Epidermal melanocyte (primary cell): ENCODE results near the gene CD38.

Source experiments
- DNase-seq: peaks from one replicate; pipeline ENCODE4 v3.0.0; 2011; ENCODE audit warnings: low spot score; ENCODE audit not compliant: insufficient read length

The CD38 gene

GRCh38 chr4:15864651-15865566, 86.8 kb downstream of the CD38 start:
- DNase-seq, result no peak

DNA sequence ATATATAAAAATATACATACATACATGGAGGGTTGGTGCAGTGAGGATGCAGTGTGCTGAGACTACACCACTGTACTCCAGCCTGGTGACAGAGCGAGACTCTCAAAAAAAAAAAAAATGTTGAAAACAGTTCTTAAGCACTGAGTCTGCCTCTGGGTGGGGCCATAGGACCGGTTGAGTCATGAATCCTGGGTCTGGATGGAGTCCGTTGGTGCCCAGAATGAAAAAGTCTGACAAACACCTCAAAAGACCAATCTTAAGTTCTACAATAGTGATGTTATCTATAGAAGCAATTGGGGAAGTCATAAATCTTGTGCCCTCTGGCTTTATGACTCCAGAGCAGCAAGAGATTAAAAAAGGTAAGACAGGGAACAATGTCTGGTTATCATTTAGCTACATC, 90.0 kb downstream of the CD38 start:
- DNase-seq, result no peak

- no peak for DNase-seq
These were observed 90.8 kb downstream of the CD38 start for GRCh38 chr4:15868826-15869413.

DNA sequence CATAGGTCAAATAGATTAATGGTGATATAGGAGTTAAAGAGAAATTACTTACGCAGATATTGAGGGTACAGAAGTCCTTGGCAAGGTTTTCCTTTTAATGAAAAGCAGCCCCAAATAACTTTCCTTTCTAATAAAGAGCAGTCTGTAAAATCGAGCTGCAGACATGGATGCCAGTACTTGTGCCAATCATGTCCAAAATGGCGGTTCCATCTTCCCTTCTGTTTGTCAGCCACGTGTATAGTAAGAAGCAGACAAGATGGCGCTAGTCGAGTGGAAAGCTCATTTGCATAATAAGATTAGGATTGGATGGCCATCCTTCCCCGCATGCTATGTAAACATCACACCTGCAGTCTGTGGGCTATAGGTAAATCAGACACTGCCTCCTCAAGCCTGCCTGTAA, 92.0 kb downstream of the CD38 start:
- no peak for DNase-seq

- DNase-seq, result no peak
These were observed 93.0 kb downstream of the CD38 start for GRCh38 chr4:15870921-15871664.

DNA sequence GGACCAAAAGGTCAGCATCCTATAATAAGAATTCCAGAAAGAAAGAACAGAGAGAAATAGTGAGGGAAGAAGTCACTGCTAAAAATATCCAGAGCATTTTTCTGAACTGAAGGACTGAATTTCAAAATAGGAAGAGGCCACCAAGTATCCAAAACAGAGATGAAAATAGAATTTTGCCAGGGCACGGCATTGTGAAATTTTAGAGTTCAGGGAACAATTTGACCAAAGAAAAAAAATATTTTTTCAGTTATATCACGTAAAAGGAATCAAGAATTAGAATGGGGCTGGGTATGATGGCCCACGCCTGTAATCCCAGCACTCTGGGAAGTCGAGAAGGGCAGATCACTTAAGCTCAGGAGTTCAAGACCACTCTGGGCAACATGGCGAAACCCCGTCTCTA, 95.0 kb downstream of the CD38 start:
- no peak for DNase-seq

- DNase-seq, result no peak
These were observed 96.5 kb downstream of the CD38 start for GRCh38 chr4:15874671-15875070.

- no peak for DNase-seq
These were observed 97.7 kb downstream of the CD38 start for GRCh38 chr4:15875663-15876460.

- DNase-seq, result no peak
These were observed 99.9 kb downstream of the CD38 start for GRCh38 chr4:15878011-15878410.

GRCh38 chr4:15881820-15882219, 103.7 kb downstream of the CD38 start:
- DNase-seq, result no peak

DNA sequence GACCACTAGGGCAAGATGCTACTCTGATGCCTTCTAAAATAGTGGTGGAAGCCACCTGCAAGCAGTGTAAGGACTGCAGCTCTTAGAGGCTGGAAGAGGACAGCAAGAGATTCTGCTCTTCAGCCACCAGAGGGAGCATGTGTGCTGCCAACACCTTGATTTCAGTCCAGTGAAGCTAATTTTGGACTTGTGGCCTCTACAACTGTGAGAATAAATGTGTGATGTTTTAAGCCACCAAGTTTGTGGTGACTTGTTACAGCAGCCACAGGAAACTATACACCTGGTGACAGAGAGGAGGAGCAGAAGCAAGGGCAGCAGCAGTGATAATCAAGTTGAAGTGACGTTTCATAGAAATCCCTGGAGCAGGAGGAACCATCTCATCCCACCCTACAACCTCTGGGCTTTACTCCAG, 104.6 kb downstream of the CD38 start:
- no peak for DNase-seq

DNA sequence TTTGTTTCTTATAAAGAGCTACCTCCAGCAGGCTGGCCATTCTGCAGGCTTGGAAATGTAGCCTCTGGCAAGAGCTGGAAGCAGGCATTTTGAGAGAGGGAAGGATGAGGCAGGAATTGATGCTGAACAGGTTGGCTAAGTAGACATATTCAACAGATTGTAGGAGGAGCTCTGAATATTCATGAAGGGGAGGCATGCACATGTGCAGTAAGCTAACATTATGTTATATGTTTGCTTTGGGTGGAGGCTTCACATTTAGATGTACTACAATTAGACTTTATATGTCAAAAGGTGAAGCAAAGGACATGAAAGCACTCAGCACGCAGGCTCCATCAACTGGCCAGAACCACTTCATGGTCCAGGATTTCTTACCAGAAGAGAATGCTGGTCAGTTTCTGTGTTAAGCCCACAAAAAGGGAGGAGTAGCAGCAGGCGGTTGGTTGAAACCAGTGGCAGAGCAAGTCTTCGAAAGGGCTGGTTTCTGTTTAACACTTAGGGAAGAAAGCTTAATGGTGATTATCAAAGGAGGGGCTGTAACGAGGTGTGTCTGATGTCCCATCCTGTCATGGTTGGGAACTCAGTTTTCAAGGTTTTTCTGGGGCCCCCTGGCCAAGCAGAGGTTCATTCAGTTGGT, 105.6 kb downstream of the CD38 start:
- DNase-seq, result no peak

- DNase-seq, result no peak
These were observed 106.5 kb downstream of the CD38 start for GRCh38 chr4:15884666-15885065.

DNA sequence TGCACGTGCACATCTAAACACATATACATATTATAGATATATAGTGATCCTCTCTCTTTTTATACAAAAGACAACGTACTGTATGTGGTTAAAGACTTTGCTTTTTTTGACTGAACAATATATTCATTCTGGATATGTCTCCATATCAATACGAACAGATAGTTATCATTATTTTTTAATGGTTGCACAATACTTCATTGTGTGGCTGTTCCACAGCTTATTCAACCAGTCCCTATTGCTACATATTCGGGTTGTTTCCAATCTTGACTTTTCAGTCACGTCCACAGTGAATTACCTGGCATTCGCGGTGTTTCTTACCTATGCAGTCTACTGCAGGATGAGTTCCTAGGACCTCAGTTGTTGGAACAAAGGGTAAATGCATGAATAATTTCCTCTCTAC, 107.3 kb downstream of the CD38 start:
- no peak for DNase-seq

DNA sequence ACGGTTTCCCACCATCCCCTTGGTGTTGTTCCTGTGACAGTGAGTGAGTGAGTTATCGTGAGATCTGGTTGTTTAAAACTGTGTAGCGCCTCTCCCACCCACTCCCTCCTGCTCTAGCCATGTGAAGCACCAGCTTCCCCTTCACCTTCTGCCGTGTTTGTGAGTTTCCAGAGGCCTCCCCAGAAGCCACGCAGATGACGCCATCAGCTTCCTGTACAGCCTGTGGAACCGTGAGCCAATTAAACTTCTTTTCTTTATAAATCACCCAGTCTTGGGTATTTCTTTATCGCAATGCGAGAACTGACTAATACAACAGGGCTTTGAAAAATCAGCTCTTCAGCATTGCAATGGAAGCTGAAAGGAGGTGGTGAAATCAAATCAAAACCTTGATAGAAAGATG, 110.4 kb downstream of the CD38 start:
- no peak for DNase-seq

DNA sequence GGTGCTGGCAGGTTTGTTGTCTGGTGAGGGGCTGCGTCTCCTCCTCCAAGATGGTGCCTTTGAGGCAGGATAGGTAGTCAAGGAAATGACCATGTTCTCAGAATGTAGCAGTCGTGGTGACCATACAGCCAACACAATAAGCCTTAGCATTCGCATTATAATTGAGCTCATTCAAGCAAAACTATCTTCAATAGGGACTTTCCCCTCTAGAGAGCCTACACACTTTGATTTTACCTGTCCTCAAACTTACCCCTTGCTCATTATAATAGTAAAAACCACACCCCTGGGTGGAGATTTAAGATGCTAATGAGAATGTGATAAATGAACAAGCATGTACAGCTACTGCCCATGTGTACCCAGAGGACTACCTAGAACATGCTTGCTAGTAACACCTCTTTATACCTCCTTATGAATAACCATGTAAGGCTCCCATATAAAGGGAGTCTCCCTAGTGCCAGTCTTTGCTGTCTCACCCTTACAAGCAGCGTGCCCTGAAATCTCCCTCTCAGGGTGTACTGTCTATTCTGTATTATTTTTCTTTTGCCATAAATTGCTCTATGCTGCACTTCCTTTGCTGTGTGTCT, 112.2 kb downstream of the CD38 start:
- DNase-seq, result no peak

DNA sequence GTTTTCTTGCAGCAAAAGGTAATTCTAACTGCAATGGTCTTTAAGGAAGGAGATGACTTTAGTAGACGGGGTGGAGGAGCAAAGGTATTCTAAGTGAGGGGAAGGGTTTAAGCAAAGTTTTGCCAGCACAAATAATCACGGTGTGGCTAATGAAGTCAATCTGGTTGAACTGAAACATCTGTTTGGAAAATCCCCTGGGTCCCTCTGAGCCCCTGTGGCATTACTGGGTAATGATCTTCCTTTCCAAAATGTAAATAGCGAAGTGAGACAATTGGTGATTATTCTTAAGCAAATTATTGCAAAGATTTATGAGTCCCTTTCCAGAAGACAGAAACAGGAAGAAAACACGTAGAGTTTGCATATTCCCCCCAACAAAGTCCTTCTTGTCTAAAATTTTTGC, 113.2 kb downstream of the CD38 start:
- DNase-seq, result no peak

- DNase-seq, result no peak
These were observed 115.8 kb downstream of the CD38 start for GRCh38 chr4:15893962-15894361.

GRCh38 chr4:15894393-15894792, 116.3 kb downstream of the CD38 start:
- no peak for DNase-seq
